ENCODE results near the gene AMER3.

DNA sequence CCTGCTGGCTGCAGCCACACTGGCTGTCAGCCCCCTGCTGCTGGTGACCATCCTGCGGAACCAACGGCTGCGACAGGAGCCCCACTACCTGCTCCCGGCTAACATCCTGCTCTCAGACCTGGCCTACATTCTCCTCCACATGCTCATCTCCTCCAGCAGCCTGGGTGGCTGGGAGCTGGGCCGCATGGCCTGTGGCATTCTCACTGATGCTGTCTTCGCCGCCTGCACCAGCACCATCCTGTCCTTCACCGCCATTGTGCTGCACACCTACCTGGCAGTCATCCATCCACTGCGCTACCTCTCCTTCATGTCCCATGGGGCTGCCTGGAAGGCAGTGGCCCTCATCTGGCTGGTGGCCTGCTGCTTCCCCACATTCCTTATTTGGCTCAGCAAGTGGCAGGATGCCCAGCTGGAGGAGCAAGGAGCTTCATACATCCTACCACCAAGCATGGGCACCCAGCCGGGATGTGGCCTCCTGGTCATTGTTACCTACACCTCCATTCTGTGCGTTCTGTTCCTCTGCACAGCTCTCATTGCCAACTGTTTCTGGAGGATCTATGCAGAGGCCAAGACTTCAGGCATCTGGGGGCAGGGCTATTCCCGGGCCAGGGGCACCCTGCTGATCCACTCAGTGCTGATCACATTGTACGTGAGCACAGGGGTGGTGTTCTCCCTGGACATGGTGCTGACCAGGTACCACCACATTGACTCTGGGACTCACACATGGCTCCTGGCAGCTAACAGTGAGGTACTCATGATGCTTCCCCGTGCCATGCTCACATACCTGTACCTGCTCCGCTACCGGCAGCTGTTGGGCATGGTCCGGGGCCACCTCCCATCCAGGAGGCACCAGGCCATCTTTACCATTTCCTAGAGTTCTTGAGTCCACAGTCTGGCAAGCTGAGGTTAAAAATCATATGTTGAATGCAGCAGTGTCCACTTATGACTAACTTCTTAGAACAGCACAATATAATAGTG is 25.7 kb upstream of the AMER3 start:
- TF ChIP-seq POLR2A (IDR thresholded peaks at IDR 0.05; ENCODE audit: low read depth, low read length) (no peak), CEBPB (IDR thresholded peaks at IDR 0.05; ENCODE audit: low read depth, low read length) (no peak)
- TF ChIP-seq, protein P1, sequence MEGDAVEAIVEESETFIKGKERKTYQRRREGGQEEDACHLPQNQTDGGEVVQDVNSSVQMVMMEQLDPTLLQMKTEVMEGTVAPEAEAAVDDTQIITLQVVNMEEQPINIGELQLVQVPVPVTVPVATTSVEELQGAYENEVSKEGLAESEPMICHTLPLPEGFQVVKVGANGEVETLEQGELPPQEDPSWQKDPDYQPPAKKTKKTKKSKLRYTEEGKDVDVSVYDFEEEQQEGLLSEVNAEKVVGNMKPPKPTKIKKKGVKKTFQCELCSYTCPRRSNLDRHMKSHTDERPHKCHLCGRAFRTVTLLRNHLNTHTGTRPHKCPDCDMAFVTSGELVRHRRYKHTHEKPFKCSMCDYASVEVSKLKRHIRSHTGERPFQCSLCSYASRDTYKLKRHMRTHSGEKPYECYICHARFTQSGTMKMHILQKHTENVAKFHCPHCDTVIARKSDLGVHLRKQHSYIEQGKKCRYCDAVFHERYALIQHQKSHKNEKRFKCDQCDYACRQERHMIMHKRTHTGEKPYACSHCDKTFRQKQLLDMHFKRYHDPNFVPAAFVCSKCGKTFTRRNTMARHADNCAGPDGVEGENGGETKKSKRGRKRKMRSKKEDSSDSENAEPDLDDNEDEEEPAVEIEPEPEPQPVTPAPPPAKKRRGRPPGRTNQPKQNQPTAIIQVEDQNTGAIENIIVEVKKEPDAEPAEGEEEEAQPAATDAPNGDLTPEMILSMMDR (conservative IDR thresholded peaks at IDR 0.05; ENCODE audit: low read depth, low read length) = no peak
